NT2/D1 (cell line): ENCODE data around the gene COG8.

Experiments
- YY1 ChIP-seq: IDR thresholded peaks from 2 replicates; pipeline ENCODE4 v1.6.1; 2011; ENCODE audit not compliant: insufficient read length, insufficient read depth
- ZNF274 ChIP-seq: IDR thresholded peaks from 2 replicates; pipeline ENCODE4 v1.6.1; 2011; ENCODE audit warnings: mild to moderate bottlenecking, low read depth, low read length

DNA sequence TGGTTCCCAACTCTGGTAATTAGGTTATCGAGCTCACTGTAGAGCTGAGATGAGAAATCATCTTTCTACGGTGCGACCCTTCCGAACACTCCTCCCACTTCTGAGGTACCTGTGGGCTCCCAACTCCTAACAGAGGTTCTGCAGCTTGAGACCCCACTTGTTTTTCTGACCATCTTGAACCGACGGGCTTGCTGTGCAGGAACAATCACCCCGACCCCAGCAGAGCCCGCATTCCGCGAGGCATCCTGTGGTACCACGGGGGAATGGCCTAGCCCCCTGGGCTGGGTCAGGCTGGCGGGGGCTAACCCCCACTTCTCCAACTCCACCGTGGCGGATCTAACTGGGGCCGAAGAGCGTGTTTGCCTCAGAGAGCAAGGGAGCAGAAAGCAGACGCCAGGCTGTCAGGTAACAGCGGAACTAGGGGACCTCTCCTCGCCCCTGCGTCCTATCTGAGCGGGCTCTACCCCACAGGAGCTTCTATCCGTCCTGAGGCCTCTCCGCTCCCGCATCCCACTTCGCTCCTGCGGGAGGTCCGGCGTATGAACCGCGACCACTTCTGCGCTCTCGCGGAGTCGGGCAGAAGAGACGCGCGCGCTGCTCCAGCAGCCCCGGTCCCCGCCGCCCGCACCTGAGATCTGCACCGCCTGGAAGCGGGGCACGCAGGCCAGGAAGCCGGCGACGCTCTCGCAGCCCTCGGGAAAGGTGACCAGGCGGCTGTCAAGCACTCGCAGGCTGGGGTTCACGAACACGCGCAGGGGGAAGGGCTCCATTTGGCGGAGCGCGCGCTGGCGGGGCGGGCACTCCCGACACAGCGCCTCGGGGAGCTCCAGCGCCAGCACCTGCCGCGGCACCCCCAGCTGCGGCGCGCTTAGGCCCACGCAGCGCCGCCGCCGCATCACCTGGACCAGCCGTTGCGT is 9.7 kb downstream of the COG8 start:
- TF ChIP-seq ZNF274 (no peak), YY1 (no peak)
